ENCODE measurements around the gene NPPA.

The NPPA gene

DNA sequence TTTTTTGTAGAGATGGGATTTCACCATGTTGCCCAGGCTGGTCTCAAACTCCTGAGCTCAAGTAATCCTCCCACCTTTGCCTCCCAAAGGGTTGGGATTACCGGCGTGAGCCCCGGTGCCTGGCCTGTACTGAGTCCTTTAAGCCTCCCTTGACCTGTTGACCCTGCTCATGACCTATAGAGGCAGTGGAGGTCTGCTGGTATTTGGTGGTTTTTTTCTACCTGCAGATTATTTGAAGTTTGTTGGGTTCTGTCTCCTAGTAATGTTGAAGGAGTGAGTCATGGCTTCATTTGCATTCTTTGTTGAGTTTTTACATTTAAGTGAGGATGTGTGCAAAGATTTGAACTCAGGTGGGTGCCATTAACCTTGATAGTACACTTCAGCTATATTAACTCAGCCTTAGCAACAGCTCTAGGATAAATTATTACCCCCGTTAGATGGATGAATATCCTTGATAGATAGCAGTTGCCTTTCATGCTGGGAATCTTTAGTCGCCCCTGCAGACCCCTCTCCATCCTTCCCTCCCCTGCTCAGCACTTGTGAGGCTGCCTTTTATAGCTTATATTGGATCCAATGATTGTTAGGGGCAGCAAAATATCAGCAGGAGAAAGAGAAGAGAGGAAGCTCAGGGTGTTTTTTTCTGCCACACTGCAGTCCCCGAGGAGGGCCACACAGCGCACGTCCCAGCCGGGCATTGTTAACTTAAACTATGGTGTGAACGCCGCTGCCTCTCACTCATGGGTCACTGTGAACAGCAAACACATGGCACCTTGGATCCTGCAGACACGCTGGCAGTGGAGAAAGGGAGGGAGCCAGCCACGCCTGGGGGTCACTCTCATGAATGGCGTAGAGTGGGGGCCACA is 26.0 kb upstream of the NPPA start:
- DNase-seq, result no peak

- DNase-seq, result no peak
These were observed 25.0 kb upstream of the NPPA start for GRCh38 chr1:11872545-11872944.

- no peak for DNase-seq
These were observed 22.1 kb upstream of the NPPA start for GRCh38 chr1:11869650-11870207.

DNA sequence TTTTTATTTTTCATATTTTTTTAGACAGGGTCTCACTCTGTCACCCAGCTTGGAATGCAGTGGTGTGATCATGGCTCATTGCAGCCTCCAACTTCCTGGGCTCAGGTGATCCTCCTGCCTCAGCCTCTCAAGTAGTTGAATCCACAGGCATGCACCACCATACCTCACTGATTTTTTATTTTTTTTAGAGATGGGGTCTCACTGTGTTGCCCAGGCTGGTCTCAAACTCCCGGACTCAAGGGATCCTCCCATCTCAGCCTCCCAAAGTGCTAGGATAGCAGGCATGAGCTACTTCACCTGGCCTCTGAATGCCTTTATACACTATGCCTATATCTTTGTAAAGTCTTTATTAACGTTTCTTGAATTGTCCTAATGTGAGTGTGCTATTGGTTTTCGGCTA is 21.5 kb upstream of the NPPA start:
- DNase-seq, result no peak

DNA sequence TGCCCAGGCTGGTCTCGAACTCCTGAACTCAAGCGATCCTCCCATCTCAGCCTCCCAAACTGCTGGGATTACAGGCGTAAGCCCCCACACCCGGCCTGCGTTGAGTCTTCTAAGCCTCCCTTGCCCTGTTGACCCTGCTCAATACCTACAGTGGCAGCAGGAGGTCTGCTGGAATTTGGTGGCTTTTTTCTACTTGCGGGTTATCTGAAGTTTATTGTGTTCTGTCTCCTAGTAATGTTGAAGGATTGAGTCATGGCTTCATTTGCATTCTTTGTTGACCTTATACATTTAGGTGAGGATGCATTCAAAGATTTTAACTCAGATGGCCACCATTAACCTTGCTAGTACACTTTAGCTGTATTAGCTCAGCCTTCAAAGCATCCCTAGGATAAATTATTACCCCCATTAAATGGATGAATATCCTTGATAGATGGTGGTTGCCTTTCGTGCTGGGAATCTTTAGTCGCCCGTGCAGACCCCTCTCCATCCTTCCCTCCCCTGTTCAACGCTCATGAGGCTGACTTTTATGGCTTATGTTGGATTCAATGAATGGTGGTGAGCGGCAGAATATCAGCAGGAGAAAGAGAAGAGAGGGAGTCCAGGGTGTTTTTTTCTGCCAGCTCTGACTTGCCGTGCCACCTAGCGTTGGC is 20.9 kb upstream of the NPPA start:
- no peak for DNase-seq

DNA sequence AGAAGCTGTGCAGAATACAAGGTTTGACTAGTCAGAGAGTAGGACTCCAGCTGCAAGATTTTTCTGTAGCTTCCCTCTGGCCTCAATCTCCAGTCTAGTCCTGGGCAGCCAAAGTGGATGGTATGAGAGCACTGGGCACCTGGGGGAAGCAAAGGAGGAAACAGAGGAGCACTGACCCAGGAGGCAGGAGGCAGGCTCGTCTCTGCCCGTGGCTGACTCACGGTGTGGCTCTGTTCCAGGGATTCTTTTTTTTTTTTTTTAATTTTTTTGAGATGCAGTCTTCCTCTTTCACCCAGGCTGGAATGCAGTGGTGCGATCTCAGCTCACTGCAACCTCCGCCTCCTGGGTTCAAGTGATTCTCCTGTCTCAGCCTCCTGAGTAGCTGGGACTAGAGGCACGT is 15.3 kb upstream of the NPPA start:
- no peak for DNase-seq

- DNase-seq, result no peak
These were observed 13.0 kb upstream of the NPPA start for GRCh38 chr1:11860587-11860986.

- no peak for DNase-seq
These were observed 12.5 kb upstream of the NPPA start for GRCh38 chr1:11860083-11860482.

GRCh38 chr1:11858968-11859871 is 11.6 kb upstream of the NPPA start:
- DNase-seq, result peak; percentile 70

- no peak for DNase-seq
These were observed 11.0 kb upstream of the NPPA start, which contains the start of gene NPPB for GRCh38 chr1:11858613-11858967. Gene NPPB (minus strand): TSS chr1:11858945. CDS start chr1:11858833, 112 bp downstream.

DNA sequence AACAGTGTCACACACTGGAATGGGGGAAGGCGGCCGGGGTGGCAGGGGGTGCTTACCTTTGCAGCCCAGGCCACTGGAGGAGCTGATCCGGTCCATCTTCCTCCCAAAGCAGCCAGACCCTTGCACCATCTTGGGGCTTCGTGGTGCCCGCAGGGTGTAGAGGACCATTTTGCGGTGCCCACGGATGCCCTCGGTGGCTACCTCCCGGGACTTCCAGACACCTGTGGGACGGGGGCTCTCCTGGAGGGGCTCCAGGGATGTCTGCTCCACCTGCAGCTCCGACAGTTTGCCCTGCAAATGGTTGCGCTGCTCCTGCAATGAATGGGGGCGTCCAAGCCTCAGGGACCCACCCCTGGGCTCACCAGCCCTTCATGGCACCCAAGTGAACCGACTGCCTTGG is 10.6 kb upstream of the NPPA start:
- no peak for DNase-seq

DNA sequence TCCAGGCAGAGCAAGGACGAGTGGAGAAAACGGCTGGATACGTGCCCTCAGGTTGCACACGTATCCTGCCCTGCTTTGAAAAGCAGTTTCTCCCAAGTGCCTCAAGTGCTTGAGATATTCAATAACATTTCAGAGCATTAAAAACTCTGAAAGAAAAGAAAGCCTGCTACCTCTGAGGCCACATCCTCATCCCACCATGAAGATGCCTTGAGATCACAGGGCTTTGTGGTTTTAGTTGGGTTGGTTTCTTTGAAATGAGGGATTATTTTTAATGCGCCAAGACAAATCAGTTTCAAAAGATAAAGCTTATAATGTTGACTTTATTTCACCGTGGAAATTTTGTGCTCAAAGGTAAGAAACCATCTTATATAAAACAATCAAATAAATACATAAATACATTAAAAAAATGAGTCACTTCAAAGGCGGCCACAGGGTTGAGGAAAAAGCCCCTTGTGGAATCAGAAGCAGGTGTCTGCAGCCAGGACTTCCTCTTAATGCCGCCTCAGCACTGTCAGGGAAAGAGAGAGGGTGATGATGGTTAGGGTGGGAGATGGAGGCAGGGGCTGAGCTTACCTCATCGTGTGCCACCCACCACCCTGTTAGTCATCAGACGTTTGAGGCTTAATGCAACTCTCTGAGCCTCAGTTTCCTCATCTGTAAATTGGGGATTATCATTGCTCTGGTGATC is 9.7 kb upstream of the NPPA start:
- no peak for DNase-seq

DNA sequence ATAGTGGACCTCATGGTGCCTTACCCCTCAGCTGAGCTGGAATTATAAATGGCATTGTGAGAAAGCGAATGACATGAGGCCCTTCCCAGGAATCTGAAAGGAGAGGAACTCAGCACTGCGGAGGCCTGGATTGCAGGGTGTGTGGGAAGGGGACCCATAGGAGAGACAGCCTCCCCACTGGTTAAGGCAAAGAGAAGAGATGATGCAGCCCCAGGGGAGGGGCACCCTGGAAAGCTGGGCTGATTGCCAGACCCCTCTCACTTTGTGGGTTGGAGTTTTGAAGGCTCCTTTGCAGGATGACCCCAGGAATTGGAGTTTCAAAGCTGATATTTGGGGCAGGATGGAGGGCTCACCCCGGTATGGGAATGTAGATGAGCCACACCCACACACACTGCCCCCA is 9.1 kb upstream of the NPPA start:
- DNase-seq, result no peak

GRCh38 chr1:11855430-11855829 is 7.8 kb upstream of the NPPA start:
- no peak for DNase-seq

GRCh38 chr1:11854519-11854918 is 6.9 kb upstream of the NPPA start:
- DNase-seq, result no peak

GRCh38 chr1:11851180-11851579 is 3.6 kb upstream of the NPPA start:
- no peak for DNase-seq

DNA sequence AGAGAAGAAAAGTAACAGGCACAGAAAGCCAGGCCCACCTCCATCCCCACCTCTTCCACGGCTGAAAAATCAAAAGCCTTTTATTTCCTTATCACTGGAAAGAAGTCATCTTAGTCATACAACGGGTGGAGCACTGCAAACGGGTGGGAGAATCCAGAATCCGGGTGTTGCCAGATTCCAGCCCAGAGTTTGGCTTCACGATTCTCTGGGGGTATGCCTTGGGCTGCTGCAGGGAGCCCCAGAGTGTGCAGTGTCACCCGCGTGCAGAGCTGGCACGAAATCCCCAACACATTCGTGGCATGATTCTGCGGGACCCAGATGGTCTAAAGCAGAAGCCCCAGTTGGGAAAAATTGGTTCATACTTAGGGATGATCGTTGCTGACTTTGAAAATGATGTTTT is 2.6 kb upstream of the NPPA start:
- no peak for DNase-seq

DNA sequence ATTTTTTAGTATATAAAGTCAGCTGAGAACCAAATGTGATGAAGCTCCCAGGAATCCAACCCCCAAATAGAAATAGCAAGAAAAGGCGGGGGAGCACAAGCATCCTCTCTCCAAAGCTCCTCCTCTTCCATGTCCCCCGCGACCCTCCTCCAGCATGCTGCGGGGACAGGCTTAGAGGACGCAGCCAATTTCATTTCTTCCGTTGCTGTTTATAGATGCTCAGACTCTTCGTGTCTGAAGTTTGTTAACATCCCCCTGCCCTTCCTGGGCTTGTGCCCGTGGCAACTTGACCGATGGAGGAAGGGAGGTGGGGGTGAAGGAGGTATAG is 754 bp upstream of the NPPA start:
- DNase-seq, result no peak

GRCh38 chr1:11845641-11846335 is 1.8 kb downstream of the NPPA start:
- DNase-seq, result peak; percentile 49

DNA sequence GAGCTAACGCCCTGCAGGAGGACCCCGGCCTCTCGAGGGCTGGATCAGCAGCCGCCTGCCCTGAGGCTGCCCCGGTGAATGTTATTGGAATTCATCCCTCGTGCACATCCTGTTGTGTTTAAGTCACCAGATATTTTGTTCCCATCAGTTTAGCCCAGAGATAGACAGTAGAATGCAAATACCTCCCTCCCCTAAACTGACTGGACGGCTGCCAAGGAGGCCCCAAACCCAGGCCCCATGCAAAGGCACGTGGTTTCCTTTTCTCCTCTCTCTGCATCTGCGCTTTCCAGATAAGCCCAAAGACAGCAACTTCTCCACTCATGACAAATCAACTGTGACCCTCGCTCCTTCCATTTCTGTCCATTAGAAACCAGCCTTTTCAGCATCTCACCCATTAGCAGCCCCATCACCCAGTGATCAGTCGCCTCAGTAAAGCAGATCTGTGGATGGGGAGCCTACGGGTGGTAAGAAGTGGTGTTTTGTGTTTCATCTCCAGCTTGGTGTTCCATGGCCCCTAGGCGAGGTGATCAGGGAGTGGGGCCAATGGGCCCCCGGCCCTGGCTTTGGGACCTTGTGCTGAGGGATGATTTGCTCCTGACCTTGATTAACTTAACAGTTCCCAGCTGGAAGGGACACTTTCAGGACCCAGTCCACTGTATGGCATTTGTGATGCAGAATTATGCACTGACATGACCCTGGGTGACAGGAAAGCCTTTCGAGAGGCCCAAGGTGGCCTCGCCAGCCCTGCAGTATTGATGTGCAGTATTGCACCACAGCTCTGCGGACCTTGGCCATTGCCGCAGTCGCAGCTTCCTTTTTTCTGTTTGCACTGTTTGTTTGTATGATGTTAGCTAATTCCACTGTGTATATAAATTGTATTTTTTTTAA is 5.2 kb downstream of the NPPA start:
- no peak for DNase-seq

Measured in retina (tissue), 1 donor.